NB4 (cell line): ENCODE data around the gene MIA.

ENCODE experiments used
- DNase-seq: peaks from one replicate; pipeline ENCODE4 v3.0.0; 2010; ENCODE audit warnings: low read depth
- H3K4me3 ChIP-seq: one replicate; pipeline ENCODE4 v1.5.1; 2011; ENCODE audit warnings: mild to moderate bottlenecking, low read depth, low read length, moderate library complexity
- MYC ChIP-seq: IDR thresholded peaks from 2 replicates; pipeline ENCODE4 v1.6.1; 2011; ENCODE audit warnings: low read depth, low read length
- POLR2A ChIP-seq: IDR thresholded peaks from 2 replicates; pipeline ENCODE4 v1.6.1; 2011; ENCODE audit warnings: mild to moderate bottlenecking; ENCODE audit not compliant: insufficient read length; ENCODE audit errors: extremely low read depth
- TF ChIP-seq, protein P1 (sequence below): IDR thresholded peaks from one replicate; pipeline ENCODE4 v1.5.1; 2012; ENCODE audit warnings: low read depth, low read length
- TF ChIP-seq, protein P2 (sequence below): IDR thresholded peaks from 2 replicates; pipeline ENCODE4 v1.6.1; 2011; ENCODE audit warnings: low read depth, low read length

Gene MIA

DNA sequence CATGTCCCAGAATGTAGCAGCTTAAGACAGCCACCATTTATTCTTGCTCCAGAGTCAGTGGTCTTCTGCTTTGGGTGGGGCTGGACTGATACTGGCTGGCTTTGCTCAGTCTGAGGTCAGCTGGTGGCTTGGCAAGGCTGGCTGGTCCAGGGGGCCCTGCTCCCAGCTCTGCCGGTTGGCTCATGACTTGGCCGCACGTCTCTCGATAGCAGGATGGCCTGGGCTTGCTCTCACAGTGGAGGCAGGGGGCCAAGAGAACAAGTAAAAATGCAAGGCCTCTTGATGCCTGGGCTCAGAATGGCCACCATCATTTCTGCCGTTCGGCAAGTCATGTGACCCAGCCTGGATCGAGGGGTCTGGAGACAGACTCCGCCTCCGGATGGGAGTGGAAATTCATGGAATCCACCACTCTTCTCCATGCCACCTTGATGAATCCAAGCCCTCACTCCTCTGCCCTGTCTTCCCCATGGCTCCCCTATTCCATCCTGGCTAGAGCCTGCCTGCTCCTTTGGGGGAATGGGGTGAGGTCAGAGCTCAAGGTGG is 38.1 kb upstream of the MIA start:
- no peak overlapping the region for H3K4me3 ChIP-seq
- TF ChIP-seq POLR2A (no peak), MYC (no peak)
- TF ChIP-seq, protein P1, sequence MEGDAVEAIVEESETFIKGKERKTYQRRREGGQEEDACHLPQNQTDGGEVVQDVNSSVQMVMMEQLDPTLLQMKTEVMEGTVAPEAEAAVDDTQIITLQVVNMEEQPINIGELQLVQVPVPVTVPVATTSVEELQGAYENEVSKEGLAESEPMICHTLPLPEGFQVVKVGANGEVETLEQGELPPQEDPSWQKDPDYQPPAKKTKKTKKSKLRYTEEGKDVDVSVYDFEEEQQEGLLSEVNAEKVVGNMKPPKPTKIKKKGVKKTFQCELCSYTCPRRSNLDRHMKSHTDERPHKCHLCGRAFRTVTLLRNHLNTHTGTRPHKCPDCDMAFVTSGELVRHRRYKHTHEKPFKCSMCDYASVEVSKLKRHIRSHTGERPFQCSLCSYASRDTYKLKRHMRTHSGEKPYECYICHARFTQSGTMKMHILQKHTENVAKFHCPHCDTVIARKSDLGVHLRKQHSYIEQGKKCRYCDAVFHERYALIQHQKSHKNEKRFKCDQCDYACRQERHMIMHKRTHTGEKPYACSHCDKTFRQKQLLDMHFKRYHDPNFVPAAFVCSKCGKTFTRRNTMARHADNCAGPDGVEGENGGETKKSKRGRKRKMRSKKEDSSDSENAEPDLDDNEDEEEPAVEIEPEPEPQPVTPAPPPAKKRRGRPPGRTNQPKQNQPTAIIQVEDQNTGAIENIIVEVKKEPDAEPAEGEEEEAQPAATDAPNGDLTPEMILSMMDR, result no peak
- TF ChIP-seq, protein P2, sequence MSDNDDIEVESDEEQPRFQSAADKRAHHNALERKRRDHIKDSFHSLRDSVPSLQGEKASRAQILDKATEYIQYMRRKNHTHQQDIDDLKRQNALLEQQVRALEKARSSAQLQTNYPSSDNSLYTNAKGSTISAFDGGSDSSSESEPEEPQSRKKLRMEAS, result no peak
- no peak for DNase-seq

DNA sequence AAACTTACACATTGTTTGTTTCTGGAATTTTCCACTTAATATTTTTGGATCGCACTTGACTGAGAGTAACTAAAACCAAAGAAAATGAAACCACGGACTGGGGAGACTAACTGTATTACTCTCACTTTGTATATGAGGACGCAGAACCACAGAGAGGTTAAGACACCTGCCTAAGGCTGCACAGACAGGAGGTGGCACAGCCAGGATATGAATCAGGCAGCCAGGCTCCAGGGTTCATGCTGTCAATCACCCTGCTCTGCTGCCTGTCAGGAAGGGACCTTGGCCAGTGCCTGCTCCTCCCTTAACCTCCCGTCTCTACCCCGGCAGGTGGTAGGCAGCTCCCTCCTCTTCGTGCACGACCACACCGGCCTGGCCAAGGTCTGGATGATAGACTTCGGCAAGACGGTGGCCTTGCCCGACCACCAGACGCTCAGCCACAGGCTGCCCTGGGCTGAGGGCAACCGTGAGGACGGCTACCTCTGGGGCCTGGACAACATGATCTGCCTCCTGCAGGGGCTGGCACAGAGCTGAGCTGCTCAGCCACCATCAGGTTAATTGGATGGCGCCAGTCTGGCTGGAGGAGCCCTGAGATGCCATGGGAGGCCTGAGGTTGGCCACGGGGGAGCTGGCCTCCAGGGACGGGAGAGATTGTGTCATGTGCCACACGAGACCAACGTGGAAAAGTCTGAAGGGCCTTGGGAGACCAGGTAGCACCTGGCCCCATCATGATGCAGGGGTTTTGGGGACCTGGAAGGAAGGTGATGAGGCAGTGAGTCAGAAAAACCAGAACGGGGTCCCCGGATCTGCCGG is 36.1 kb upstream of the MIA start:
- no peak for TF ChIP-seq POLR2A
- TF ChIP-seq, protein P2, result no peak
- TF ChIP-seq MYC, result no peak
- TF ChIP-seq, protein P1, result no peak
- no peak overlapping the region for H3K4me3 ChIP-seq
- DNase-seq, result no peak

DNA sequence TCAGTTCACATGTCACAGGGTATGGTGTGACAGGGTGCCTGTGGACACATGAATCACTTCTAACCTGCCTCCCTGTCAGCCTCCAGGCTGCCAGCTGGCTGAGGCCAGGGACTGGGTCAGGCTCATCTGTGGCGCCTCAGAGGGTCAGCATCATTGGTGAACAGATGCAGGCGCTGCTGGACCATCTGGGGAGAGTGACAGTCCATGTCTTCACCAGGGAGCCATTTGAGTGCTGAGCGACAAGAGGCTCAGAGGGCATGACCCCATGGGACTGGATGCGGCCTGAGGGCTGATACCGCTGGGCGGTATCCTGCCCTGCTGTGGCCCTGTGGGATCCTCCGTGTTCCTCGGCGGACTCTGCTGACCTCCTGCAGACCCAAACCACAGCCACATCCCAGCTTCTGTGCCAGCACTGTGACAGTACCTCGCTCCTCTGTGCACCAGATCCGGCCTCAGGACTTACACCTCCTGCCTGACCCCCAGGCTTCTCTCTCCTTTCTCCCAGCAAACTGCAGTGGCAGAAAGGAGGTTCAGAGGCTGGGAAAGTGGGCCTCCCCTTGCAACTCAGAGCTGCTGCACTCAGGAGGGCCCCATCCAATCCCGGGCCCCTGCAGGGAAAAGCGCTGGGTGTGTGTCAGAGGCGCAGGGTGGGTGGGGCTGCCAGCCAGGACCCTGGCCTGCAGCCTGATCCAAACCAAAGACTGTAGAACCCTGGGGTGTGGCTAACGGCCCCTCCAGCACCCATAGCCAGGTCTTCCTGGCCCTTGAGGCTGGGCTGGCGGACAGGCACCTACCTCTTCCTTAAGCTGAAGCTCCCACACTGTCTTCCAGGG is 35.2 kb upstream of the MIA start:
- H3K4me3 ChIP-seq, result no peak overlapping the region
- DNase-seq, result no peak
- TF ChIP-seq, protein P1, result no peak
- TF ChIP-seq, protein P2, result no peak
- TF ChIP-seq POLR2A (no peak), MYC (no peak)

DNA sequence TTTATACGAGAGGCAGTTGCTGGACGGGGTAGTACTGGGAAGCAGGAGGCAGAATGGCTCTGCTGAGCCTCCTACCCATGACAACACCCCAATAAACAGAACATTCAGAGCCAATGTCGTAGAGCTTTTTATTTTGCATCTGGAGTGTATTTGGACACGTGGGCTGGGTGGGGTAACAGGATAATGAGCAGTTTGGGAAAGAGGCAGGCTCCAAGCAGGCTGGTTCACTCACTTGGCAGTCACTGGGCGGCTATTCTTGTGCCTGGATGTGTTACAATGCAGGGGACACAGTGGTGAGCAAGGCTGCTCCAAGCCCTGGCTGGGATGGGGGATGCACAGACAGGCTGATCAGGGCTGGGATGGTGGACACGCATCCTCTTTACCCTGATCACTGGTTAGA is 34.6 kb upstream of the MIA start:
- no peak for TF ChIP-seq POLR2A
- TF ChIP-seq, protein P2, result no peak
- TF ChIP-seq, protein P1, result no peak
- TF ChIP-seq MYC, result no peak
- DNase-seq, result no peak
- no peak overlapping the region for H3K4me3 ChIP-seq

DNA sequence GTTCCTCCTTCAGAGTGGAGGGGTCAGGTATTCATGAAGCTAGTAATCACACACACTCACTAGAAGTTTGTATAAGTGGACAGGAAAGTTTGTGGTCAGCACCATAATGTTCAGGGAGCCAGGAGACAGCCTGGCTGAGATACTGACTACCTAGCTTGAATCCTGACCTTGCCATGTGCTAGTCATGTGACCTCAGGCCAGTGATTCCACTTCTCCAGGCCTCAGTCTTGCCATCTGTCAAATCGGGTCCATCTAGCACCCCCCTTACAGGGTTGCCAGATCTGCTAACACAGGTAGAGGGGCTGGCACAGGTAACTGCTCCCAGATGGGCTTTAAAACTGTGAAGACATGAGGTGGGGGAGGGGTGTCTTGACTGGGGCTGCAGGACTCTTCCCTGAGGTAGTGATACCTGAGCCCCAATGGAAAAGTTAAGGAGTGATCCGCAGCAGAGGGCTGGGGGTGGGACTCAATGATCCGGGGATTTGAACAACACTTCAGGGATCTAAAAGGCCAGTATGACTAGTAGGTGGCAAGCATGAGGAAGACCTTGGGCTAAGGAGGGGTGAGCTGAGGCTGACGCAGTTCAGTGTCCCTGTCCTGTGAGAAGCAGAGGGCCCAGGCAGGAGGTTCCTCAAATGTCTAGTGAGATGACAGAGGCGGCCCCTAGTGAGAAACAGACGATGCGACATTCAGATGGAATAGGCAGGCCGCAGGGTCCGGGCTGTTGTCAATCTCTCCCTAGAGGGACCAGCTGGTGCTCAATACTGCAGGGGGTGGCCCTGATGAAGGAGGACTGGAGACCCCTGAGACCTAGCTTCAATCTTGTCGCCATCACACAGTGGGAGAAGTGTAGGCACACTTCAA is 33.6 kb upstream of the MIA start:
- peak; percentile 48 for DNase-seq
- no peak for TF ChIP-seq MYC
- TF ChIP-seq, protein P2, result no peak
- TF ChIP-seq, protein P1, result no peak
- no peak for TF ChIP-seq POLR2A
- H3K4me3 ChIP-seq, result no peak overlapping the region
